ENCODE data around the gene KLHL21.
"Not testable (repeated sequence)": the region's sequence is repeated elsewhere in the genome, so short reads cannot be mapped to it uniquely, and the experiment has no call there.

Gene KLHL21

GRCh38 chr1:6581561-6582305 is 20.9 kb downstream of the KLHL21 start:
- peak; percentile 89 for DNase-seq

- peak; percentile 55 for DNase-seq
These were observed 21.9 kb downstream of the KLHL21 start for GRCh38 chr1:6580593-6581409.

GRCh38 chr1:6580119-6580592 is 22.5 kb downstream of the KLHL21 start:
- DNase-seq, result no peak

- peak; percentile 99 for DNase-seq
These were observed 23.1 kb downstream of the KLHL21 start, which contains the start of gene ZBTB48 for GRCh38 chr1:6579374-6580118. Gene ZBTB48, plus strand, starts transcription at chr1:6579994. Its CDS starts 616 bp downstream, at chr1:6580610.

DNA sequence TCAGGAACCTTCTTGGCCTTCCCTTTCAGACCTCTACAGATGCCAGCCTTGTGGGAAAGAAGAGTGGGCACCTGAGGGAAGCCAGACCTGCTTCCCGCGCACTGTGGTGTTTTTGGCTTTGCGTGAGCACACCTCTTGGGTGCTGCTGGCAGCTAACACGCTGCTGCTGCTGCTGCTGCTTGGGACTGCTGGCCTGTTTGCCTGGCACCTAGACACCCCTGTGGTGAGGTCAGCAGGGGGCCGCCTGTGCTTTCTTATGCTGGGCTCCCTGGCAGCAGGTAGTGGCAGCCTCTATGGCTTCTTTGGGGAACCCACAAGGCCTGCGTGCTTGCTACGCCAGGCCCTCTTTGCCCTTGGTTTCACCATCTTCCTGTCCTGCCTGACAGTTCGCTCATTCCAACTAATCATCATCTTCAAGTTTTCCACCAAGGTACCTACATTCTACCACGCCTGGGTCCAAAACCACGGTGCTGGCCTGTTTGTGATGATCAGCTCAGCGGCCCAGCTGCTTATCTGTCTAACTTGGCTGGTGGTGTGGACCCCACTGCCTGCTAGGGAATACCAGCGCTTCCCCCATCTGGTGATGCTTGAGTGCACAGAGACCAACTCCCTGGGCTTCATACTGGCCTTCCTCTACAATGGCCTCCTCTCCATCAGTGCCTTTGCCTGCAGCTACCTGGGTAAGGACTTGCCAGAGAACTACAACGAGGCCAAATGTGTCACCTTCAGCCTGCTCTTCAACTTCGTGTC is 23.9 kb downstream of the KLHL21 start:
- DNase-seq, result no peak

DNA sequence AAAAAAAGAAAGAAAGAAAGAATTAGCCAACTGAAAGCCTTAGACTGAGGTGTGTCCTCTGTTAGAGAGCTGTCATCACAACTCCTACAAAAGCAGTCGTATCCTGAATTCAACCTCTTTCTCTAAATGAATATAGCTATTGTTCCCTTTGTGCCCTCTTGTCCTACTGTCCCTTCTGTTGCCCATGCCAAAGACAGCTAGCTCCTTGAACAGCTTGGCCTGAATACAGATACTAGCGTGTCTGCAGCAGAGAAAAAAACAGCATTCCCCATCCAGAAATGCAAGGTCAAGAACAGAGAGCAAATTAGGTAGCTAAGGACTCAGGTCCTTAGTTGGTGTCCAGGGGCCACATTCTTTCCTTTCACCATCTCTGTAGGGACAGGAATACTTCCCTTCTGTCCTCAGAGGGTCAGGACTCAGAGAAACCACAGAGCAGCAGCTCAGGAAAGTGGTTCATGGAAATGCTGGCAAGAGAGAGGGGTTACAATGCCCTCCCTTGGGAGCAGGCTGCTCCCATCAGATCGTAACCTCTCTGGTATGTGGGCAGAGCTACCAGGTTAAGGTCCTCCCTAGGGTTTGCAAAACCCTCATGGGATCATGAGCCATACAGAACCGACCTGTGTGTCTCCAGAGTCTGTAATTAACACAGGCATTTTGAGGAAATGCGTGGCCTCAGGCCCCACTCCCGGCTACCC is 24.7 kb downstream of the KLHL21 start:
- DNase-seq, result no peak

DNA sequence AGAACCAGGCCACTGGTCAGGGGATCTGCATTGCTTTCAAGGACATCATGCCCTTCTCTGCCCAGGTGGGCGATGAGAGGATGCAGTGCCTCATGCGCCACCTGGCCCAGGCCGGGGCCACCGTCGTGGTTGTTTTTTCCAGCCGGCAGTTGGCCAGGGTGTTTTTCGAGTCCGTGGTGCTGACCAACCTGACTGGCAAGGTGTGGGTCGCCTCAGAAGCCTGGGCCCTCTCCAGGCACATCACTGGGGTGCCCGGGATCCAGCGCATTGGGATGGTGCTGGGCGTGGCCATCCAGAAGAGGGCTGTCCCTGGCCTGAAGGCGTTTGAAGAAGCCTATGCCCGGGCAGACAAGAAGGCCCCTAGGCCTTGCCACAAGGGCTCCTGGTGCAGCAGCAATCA is 27.9 kb downstream of the KLHL21 start:
- DNase-seq, result no peak

DNA sequence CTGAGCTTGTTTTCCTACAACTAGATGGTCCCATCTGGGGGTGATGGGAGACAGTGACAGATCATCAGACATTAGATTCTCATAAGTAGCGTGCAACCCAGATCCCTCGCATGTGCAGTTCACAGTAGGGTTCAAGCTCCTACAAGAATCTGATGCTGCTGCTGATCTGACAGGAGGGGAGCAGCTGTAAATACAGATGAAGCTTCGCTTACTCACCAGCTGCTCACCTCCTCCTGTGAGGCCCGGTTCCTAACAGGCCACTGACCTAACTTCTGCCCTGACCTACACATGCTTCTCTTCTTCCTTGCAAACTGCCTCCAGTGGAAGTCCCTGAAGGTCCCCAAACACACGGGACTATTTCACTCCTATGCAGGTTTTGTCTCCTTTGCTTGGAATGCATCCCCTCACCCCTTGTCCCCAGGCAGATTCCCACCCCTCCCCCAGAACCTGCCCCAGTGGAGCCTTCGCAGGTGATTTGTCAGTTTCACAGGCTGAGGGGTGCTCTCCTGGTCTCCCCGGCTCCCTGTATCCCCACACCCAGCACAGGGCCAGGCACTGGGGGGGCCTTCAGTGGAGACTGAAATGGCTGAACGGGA is 28.5 kb downstream of the KLHL21 start:
- no peak for DNase-seq

DNA sequence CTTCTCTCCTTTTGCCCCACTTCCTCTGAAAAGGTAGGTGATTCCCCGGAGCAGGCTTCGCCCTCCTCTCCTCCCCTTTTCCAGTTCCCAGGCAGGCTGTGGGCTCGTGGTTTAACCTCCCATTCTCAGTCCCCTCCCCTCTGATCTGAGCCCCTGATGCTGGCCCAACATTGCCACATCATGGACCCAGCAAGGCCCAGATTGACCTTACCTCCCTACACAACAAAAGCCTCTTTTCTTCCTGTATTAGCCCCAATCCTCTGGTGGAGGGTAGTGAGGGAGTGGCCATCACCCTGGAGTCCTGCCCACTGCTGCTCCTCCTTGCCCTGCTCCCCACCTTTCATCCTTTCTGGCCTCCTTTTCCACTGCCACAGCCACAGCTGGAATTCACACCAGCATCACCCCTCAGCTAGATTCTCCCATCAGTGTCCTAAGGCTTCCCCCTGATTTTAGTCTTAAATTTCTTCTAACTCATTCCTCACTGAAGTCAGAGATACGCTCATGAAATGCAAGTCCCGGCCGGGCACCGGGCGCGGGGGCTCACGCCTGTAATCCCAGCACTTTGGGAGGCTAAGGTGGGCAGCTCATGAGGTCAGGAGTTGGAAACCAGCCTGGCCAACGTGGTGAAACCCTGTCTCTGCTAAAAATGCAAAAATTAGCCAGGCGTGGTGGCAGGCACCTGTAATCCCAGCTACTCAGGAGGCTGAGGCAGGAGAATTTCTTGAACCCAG is 29.9 kb downstream of the KLHL21 start:
- DNase-seq, result no peak

DNA sequence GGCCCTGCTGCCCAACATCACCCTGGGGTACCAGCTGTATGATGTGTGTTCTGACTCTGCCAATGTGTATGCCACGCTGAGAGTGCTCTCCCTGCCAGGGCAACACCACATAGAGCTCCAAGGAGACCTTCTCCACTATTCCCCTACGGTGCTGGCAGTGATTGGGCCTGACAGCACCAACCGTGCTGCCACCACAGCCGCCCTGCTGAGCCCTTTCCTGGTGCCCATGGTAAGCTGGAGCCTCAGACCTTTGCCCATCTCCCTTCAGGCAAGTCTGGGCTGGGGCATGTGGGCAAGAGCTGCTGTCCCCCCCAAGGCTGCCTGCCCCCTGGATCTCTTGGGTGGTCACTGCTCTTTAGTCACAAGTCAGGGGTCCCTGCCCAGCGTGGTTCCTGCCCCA is 31.7 kb downstream of the KLHL21 start:
- DNase-seq, result no peak

DNA sequence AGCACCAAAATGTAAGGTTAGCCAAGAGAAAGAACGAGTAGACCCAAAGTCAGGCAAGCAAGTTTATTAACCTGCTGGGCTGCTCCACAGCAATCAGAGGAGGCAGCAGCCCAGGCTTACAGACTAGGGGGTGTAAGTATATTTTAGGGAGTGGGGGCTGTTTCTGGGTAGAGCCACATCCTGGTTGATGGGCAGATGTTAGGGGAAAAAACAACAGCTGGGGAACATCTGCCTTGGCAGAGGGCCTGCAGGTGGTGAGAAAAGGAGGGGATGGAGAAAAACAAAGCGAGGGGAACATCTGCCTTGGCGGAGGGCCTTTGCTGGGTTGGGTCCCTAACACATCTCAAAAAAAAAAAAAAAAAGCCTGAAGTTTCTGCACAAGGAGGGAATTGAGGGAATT is 32.6 kb downstream of the KLHL21 start:
- no peak for DNase-seq

- DNase-seq, result no peak
These were observed 33.6 kb downstream of the KLHL21 start for GRCh38 chr1:6569033-6569432.

GRCh38 chr1:6560267-6560666 is 42.4 kb downstream of the KLHL21 start:
- DNase-seq, result no peak

DNA sequence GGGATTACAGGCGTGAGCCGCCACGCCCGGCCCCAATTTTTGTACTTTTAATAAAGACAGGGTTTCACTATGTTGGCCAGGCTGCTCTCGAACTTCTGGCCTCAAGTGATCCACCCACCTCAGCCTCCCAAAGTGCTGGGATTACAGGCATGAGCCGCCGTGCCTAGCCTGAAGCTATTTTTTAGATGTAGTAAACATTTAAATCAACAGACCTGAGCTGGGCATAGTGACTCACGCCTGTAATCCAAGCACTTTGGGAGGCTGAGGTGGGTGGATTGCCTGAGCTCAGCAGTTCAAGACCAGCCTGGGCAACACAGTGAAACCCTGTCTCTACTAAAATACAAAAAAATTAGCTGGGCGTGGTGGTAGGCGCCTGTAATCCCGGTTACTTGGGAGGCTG is 43.5 kb downstream of the KLHL21 start:
- not testable (repeated sequence) for DNase-seq

DNA sequence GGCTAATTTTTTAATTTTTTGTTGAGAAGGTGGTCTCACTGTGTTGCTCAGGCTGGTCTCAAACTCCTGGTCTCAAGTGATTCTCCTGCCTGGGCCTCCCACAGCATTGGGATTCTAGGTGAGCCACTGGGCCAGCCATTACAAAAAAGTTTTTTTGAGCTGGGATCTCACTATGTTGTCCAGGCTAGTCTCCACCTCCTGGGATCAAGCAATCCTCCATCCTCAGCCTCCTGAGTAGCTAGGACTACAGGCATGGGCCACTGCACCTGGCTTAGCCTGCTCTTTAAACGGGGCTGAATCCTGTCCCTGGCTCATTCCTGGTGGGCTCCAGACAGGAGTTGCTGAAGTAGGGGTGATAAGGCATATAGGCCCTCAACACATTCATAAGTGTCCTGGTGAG is 45.1 kb downstream of the KLHL21 start:
- no peak for DNase-seq

GRCh38 chr1:6554907-6555778 is 47.5 kb downstream of the KLHL21 start, which contains the start of gene TAS1R1:
Gene TAS1R1, plus strand, starts transcription at chr1:6555307. Its CDS starts 67 bp downstream, at chr1:6555374.
- DNase-seq, result peak; percentile 47

DNA sequence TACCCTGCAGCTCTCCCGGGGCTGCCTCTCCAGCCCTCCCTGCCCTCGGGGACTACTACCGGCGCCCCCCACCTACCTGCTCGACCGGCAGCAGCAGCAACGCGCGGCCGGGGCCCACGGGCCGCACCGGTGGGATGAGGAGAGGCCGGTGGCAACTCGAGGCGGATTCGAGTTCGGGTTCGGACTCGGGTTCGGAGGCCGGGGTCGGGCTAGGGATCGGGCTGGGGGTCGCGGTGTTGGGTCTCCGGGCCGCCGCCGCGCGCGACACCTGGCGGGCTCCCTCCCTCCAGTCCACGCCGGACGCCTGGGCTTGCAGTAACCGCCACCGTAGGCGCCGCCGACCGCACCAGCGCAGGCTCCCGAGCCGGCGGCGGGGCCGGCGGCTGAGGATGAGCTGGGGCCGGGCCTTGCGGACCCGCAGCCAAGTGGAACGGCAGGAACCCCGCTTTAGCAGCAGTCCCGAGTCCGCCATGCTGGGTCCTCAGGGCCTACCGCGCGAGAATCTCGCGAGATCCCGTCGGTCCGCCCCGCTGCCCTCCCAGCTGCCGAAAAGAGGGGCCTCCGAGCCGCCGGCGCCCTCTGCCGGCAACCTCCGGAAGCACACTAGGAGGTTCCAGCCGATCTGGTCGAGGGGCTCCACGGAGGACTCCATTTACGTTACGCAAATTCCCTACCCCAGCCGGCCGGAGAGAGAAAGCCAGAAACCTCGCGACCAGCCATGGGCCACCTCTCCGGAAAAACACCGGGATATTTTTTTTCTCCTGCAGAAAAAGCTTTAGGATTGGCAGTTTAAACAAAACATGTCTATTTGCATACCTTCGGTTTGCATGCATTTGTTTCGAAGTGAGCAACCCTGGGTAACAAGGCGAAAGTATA is 48.4 kb downstream of the KLHL21 start, which contains the start of gene NOL9:
Gene NOL9, minus strand, starts transcription at position 483 of the 876 bp plus-strand sequence. Its CDS starts 11 bp downstream, at position 472.
- peak; percentile 95 for DNase-seq

DNA sequence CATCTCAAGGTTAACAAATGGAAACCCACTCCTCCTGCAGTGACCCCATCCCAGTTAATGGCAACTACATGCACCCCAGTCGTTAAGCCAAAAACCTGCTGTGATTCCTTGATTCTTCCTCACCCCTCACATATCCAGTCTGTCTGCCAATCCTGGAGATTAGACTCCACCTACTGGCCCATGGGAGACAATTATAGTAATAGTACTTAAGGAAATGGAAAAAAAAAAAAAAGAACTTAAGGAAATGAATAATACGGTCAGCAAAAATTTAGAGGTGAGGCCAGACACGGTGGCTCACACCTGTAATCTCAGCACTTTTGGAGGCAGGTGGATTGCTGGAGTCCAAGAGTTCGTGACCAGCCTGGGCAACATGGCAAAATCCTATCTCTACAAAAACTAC is 55.4 kb downstream of the KLHL21 start:
- DNase-seq, result peak; percentile 11

Measured in DMS53 (cell line).